Amniotic stem cell (primary cell): ENCODE results near the gene ZNF483.
A peak's percentile ranks its signal among the peaks of the same experiment; 100 is the strongest.
"Not testable (repeated sequence)": the region's sequence is repeated elsewhere in the genome, so short reads cannot be mapped to it uniquely, and the experiment has no call there.

Experiments
- DNase-seq: peaks from one replicate; lab custom pipeline; 2025; lab: John Stamatoyannopoulos, UW

The ZNF483 gene

GRCh38 chr9:111542497-111543254 lies 17.7 kb downstream of the ZNF483 start:
- DNase-seq: no peak

GRCh38 chr9:111548623-111549022 lies 23.6 kb downstream of the ZNF483 start:
- no peak for DNase-seq

- not testable (repeated sequence) for DNase-seq
Observed at GRCh38 chr9:111555425-111555824, 30.4 kb downstream of the ZNF483 start.

- DNase-seq: no peak
Observed at GRCh38 chr9:111559000-111559610, 34.1 kb downstream of the ZNF483 start.

- no peak for DNase-seq
Observed at GRCh38 chr9:111561165-111561719, 36.3 kb downstream of the ZNF483 start.

GRCh38 chr9:111566234-111566633 lies 41.3 kb downstream of the ZNF483 start:
- no peak for DNase-seq

GRCh38 chr9:111568127-111568526 lies 43.1 kb downstream of the ZNF483 start:
- not testable (repeated sequence) for DNase-seq

GRCh38 chr9:111572950-111573604 lies 48.1 kb downstream of the ZNF483 start:
- peak; percentile 1 for DNase-seq

GRCh38 chr9:111582888-111583287 lies 57.9 kb downstream of the ZNF483 start:
- DNase-seq: no peak

GRCh38 chr9:111586378-111586777 lies 61.4 kb downstream of the ZNF483 start:
- DNase-seq: no peak

GRCh38 chr9:111588846-111589245 lies 63.9 kb downstream of the ZNF483 start:
- DNase-seq: no peak

GRCh38 chr9:111597852-111598732 lies 73.1 kb downstream of the ZNF483 start:
- DNase-seq: peak; percentile 18

GRCh38 chr9:111598733-111599091 lies 73.7 kb downstream of the ZNF483 start:
- no peak for DNase-seq

GRCh38 chr9:111599092-111599954 lies 74.3 kb downstream of the ZNF483 start, which contains the start of gene PTGR1:
TSS of gene PTGR1 (minus strand) at chr9:111599647. CDS start at chr9:111597422, 2,225 bp downstream.
- peak; percentile 63 for DNase-seq

GRCh38 chr9:111599955-111600343 lies 75.0 kb downstream of the ZNF483 start:
- no peak for DNase-seq

- no peak for DNase-seq
Observed at GRCh38 chr9:111601237-111602018, 76.4 kb downstream of the ZNF483 start.

GRCh38 chr9:111603041-111603440 lies 78.1 kb downstream of the ZNF483 start:
- no peak for DNase-seq

GRCh38 chr9:111604054-111604615 lies 79.2 kb downstream of the ZNF483 start:
- no peak for DNase-seq

GRCh38 chr9:111605041-111605559 lies 80.1 kb downstream of the ZNF483 start:
- DNase-seq: no peak
